ENCODE results near the gene PIPOX. TPM values are rescaled to one million over a fixed set of nuclear protein-coding genes. Genes with fewer than 3 reads are reported as not detected.

PIPOX gene, protein sequence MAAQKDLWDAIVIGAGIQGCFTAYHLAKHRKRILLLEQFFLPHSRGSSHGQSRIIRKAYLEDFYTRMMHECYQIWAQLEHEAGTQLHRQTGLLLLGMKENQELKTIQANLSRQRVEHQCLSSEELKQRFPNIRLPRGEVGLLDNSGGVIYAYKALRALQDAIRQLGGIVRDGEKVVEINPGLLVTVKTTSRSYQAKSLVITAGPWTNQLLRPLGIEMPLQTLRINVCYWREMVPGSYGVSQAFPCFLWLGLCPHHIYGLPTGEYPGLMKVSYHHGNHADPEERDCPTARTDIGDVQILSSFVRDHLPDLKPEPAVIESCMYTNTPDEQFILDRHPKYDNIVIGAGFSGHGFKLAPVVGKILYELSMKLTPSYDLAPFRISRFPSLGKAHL
- total RNA-seq, result 10.1 TPM

DNA sequence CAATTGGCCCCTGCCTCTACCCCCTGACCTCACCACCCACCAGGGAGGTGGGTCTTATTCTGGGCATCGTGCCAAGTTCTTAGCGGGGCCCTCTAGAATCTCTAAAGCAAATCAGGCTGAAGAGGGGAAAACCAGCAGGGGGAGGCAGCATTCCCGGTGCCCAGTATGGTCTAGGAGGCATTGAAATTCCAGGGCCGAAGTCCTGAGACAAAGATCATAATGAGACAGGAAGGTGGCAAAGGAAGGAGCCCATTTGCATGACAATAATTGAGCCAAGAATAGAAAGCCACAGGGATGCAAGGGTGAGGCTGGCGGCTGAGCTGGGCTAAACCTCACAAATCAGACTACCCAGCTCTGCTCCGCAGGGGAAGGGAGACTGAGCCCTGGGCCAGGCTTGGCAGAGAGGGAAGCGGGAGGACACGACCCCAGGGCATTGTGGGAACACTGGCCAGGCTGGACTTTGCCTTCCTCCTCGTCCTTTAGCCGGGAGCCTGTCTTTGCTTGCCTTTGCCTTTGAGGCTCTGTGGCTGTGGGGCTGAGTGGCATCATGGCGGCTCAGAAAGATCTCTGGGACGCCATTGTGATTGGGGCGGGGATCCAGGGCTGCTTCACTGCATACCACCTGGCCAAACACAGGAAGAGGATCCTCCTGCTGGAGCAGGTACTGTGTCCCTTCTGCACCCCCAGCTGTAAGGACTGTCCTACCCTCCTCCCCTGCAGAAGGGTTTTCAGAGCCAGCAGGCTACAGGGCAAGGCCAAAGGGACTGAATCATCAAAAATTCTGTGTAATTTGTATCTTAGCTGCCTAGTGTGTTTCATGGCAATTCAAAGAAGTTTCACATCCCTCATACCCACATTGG is at the start of gene PIPOX:
TSS of gene PIPOX (plus strand) at position 463 of the 860 bp plus-strand sequence. CDS start at position 548, 85 bp downstream.

DNA sequence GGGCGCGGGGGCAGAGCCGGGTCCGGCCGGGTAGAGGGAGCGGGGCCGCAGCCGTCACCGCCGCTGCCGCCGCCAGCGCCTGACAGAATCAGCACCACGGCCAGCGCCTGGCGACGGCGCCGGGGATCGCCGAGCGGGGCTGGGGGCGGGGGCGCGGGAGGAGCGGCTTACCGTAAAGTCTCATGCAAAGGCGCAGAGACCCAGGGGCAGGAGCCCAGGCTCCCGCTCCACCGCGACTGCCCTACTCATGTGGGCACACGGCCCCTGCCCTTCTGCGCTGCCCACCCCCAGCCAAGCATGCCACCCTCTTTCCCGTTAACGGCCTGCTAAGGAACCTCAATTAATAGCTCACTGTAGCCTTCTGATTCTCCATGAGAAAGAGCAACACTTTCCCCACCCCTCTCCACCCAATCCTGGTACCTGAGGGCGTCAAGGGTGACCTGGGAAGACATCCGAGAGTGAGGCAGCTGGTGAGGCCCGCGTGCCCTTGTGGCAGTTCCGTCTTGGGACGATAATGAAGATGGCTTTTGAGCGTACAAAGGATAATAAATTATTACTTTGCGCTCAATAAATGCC is 36.9 kb upstream of the PIPOX start, which contains the start of gene SEZ6:
TSS of gene SEZ6 (minus strand) at position 98 of the 576 bp plus-strand sequence. CDS start 164 bp downstream, outside the sequence.

Other genes with a start within 250 kb of the PIPOX start
- gene FAM222B, start 200.4 kb upstream of the PIPOX start, total RNA-seq, result 7.8 TPM
- 26.8 TPM for gene ERAL1, start 188.1 kb upstream of the PIPOX start, total RNA-seq
- 36.7 TPM for gene FLOT2, start 145.4 kb upstream of the PIPOX start, total RNA-seq
- gene DHRS13, start 140.1 kb upstream of the PIPOX start, total RNA-seq, result 40.4 TPM
- gene PHF12, start 91.6 kb upstream of the PIPOX start, total RNA-seq, result 33.2 TPM
- 31.1 TPM for gene SEZ6, start 37.1 kb upstream of the PIPOX start, total RNA-seq
- 70.8 TPM for gene MYO18A, start 137.3 kb downstream of the PIPOX start, total RNA-seq
- not detected for gene CRYBA1, start 203.7 kb downstream of the PIPOX start, total RNA-seq

All from diencephalon (tissue), 1 donor.